ENCODE data around the gene PIGL. TPM values are rescaled to one million over a fixed set of nuclear protein-coding genes. Genes with fewer than 3 reads are reported as not detected.
A peak's percentile ranks its signal among the peaks of the same experiment; 100 is the strongest.

PIGL gene
- total and polyA plus RNA-seq, 2 of the 4 experiments (the other 2 are of a cell fraction) = 17.9 to 29.5 TPM

DNA sequence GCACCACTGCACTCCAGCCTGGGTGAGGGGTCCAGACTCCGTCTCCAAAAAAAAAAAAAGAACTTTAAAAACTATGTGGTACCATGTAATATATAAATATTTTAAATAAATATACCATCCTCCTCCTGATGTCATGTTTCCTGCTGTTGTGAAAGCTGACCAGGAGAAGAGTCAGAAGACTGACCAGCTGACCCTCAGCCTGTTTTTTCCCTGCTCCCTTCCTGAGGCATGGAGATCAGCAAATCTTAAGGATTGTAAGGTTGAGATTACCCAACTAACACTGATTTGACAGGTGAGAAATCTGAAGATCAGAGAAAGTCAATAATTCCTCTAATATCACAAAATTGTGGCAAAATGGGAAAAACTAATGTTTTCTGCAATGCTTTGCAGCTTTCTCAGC, 19.7 kb upstream of the PIGL start:
- H3K4me1 ChIP-seq (ENCODE audit: control insufficient read depth, insufficient read depth, low read length) = no peaks in the 10 kb centered on the region; the same call in 1 of the 2 replicates
- no peak overlapping the region for H4K8ac ChIP-seq (ENCODE audit: low read depth in 2 of 2, low read length in 2 of 2)
- no peak overlapping the region for H2BK15ac ChIP-seq (ENCODE audit: low read depth, low read length)
- no peak overlapping the region for H3K4me3 ChIP-seq (ENCODE audit: insufficient read depth, low read depth, low read length)
- CTCF ChIA-PET = interaction anchor here (0.6 kb wide), 1 partner anchor 9 kb away, joined by 3 read pairs; no protein-coding TSS in a partner anchor
- peaks cover 8 to 41% of the 10 kb centered on the region in 2 experiments for H3K79me1 ChIP-seq (ENCODE audit: low read depth in 1 of 2, low read length in 2 of 2)
- H2BK120ac ChIP-seq (ENCODE audit: low read depth, low read length) = no peak overlapping the region
- dilution Hi-C loops (cut with HindIII; ENCODE audit: low sequenced_read_pairs, unreplicated experiment) (no loop called here), in situ Hi-C loops (cut with MboI; ENCODE audit: low sequenced_read_pairs) (no loop called here), intact Hi-C loops (cut with micrococcal nuclease) (no loop called here)
- no peak overlapping the region for H3K14ac ChIP-seq (replicated peaks; ENCODE audit: low read depth, low read length)
- H2AK9ac ChIP-seq (replicated peaks; ENCODE audit: low read depth, low read length, poor library complexity) = no peak overlapping the region
- TF ChIP-seq CEBPB (IDR thresholded peaks at IDR 0.05; ENCODE audit: low read depth, low read length) (peak; percentile 16; the same call in 1 of the 2 replicates), RAD21 (IDR thresholded peaks at IDR 0.05; ENCODE audit: low read length) (no peak)
- no peak overlapping the region for H3K4me2 ChIP-seq (ENCODE audit: low read depth, low read length)
- H3K36me3 ChIP-seq (ENCODE audit: control insufficient read depth, insufficient read depth, low read length) = peaks cover 9% of the 10 kb centered on the region
- no peak overlapping the region for H3K27ac ChIP-seq (ENCODE audit: insufficient read depth, low read length)
- ATAC-seq (ENCODE audit: low read depth) (no peak), DNase-seq (peak; percentile 39)
- no peak overlapping the region for H3K9ac ChIP-seq (ENCODE audit: low read depth, low read length)
- no peaks in the 10 kb centered on the region for H3K27me3 ChIP-seq (ENCODE audit: control insufficient read depth, insufficient read depth, low read length)
- no peak overlapping the region for H3K56ac ChIP-seq (ENCODE audit: extremely low read depth, insufficient read depth, low read length)
- H3K18ac ChIP-seq (ENCODE audit: low read depth, low read length) = no peak overlapping the region
- BruUV-seq (replicated peaks) = no TSS peak
- H3K9me3 ChIP-seq (ENCODE audit: control insufficient read depth, insufficient read depth, low read length) = no peaks in the 10 kb centered on the region
- no peak overlapping the region for H2BK5ac ChIP-seq (ENCODE audit: low read depth, low read length, poor library complexity, severe bottlenecking)
- no peak overlapping the region for H2BK20ac ChIP-seq (ENCODE audit: low read depth, low read length)
- no peak overlapping the region for H3K23ac ChIP-seq (ENCODE audit: low read depth, low read length)
- no peak overlapping the region for H2AK5ac ChIP-seq (ENCODE audit: low read depth, low read length)
- no peaks in the 10 kb centered on the region for H3K9me1 ChIP-seq (ENCODE audit: insufficient read depth, low read length)
- WGBS, 2 experiments (ENCODE audit: extremely low coverage in 2 of 2, insufficient read length in 1 of 2) = no CpG with 5 or more reads among the region's 1 CpG
- no peak overlapping the region for H3K4ac ChIP-seq (ENCODE audit: low read depth, low read length)
- POLR2A ChIA-PET (ENCODE audit: unreplicated experiment) = no interaction called here
- no peak overlapping the region for H2AFZ ChIP-seq (replicated peaks; ENCODE audit: low read length, poor library complexity)
- peaks cover 40% of the 10 kb centered on the region for H4K20me1 ChIP-seq (ENCODE audit: insufficient read depth, low read length)
- H4K91ac ChIP-seq (ENCODE audit: insufficient read depth, low read depth, low read length) = no peak overlapping the region
- no peak overlapping the region for H4K5ac ChIP-seq (ENCODE audit: low read depth, low read length)
